HG03521 (cell line): Measurements from ENCODE around the gene WWC2.
"Not testable (repeated sequence)": the region's sequence is repeated elsewhere in the genome, so short reads cannot be mapped to it uniquely, and the experiment has no call there.

Experiments used
- ATAC-seq: cut with Tn5 transposase; IDR thresholded peaks from one replicate; pipeline ENCODE4 v1.9.1; 2021; ENCODE audit warnings: mild to moderate bottlenecking, moderate library complexity; ENCODE audit not compliant: unreplicated experiment

Gene WWC2

DNA sequence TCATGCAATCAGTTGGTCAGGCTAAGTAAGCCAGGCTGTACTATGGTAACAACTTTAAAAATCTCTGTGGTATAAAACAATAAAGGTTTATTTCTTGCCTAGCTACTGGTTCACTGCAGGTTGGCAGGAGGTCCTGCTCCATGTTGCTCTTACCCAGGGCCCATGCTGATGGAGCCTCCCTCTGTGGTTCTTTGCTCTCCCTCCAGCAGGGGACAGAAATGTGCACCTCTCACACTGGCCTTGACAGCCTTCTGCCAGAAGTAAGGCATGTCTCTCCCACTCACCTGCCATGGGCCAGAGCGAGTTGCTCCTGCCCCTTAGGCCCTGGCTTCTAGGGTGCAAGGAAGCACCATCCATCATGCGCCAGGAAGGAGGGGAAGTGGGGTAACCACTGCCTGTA, 189.9 kb downstream of the WWC2 start:
- no peak for ATAC-seq

DNA sequence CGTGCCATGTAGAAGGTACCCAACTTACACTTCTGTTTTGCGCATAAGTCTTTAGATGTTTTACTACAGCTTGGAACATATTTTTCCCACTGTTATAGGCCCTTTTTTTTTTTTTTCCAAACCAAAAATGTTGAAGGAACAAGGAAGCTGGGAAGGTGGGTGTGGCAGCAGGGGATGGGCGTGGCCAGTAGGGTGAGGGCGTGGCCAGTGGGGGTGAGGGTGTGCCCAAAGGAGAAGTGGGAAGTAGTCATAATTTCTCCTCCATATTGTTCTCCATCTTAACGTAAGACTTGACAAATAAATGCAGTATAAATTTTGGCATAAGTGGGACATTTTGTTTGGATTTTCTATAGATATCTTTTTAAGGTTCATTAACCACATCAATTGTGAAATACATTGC, 190.6 kb downstream of the WWC2 start:
- ATAC-seq, result no peak

DNA sequence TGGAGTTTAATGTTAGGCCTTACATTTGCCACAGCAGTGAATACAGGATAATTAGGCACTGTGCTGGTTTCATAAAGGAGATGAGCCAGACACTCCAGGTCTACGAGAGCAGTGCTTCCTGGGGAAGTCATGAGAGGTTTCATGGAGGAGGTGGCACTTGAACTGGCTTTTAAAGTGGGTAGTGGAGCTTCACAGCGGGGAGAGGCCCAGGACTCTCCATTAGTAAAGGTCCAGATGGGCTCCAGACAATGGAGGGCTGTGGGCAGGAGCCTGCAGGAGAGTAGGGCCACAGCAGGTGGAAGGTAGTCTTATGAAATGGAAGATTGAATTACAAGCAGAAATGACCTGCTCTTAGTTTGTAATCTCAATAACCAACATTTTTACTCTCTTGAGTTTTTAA, 192.0 kb downstream of the WWC2 start:
- no peak for ATAC-seq

DNA sequence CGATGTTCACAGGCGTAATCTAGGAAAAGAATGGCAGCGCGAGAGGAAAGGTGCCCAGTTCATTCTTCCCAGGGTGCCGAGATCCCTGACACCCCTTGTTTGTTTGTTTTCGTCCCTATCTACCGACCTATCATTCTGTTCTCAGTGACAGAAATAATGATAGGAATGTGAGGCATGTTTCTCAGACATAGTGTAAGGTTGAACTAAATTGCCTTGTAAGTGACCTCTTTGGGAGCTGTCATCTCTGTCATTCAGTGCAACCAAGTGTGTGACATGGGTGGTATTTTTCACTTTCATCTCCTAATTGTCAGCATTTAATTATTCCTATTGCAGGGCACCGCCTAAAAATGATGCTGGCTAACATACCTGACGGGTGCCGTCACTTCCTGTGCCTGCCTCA, 196.7 kb downstream of the WWC2 start:
- no peak for ATAC-seq

DNA sequence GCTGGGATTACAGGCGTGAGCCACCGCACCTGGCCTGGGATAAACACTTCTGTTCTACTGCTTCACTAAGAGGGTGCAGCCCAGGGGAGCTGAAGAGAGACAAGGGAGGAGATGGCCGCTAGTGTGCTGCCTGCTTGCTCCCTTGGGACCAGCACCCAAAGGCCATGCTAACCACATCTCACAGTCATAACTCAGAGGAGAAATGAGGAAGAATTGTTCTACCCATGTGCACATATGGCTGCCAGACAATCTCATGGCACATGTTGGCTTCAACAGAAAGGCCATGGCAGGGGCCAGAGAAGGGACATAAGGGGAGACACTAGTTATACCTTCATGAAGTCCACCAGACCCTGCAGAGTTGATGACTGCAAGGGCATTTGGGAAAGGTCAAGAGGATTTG, 198.6 kb downstream of the WWC2 start:
- ATAC-seq, result peak; percentile 66

DNA sequence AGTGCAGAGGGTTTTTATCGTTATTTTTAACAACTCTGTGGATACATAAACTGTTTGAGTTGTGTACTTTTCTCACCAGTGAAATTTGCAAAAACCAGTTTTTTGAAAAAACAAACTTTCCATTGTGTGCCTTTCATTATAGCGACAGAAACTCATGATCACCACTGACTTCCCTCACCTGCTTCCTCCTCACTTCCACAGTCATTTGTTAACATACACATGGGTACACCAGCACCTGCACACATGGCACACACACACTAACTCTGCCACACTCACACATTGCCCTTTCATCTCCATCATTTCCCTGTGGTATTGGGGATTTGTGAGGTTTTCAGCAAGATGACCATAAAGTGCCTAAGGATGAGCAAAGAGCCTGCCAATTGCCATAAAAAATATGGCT, 200.4 kb downstream of the WWC2 start:
- no peak for ATAC-seq

DNA sequence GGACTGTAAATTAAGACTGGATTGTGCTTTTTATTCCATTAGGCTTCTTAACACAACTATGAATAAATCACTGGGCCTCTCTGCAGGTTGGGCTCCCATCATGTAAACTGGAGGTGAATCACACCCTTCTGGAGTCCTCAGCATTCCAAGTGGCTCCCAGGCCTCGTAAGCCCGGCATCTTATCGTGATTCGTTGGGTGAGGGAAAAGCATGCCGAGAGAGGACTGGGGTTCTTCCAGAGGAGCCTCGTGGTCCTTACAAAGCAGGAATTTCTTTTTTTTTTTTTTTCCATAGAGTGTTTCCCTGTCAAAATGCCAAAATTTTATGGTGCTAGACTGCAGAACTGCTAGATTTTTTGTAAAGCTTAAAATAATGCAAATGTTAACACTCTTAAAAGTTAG, 201.0 kb downstream of the WWC2 start:
- no peak for ATAC-seq

DNA sequence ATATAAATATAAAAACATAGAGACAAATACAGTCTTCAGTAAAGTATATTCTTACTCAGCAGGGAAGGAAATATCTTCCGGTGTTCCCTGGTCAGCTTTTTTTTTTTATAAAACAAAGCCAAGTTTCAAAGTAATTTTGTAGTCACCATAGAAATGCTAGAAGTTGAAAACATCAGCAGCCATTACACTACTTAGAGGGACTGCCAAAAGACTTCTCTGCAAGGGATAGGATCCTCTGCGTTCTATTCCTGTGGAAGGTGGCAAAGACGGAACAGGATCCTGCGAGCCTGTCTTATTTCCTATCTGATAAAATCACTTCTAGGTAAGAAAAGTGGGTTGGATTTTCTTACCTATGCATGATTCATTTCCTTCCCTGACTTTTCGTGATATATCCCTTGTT, 201.6 kb downstream of the WWC2 start:
- no peak for ATAC-seq

DNA sequence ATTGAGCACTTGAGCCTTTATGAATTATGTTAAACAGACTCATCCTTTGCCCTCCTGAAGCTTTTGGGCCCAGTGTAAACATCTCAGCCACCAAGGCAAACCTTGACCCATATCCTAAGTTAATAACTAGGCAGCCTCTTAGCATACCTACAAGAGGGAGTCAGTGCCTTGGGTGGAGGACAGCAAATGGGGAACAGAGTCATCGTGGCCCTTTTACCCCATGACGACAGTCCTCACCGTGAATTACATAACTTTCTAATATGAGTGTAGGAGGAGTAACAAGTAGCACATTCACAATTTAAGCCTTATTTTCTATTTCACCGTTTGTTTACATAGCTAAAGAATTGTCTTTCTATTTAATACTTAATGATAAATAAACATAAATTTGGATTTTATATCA, 204.2 kb downstream of the WWC2 start:
- no peak for ATAC-seq

DNA sequence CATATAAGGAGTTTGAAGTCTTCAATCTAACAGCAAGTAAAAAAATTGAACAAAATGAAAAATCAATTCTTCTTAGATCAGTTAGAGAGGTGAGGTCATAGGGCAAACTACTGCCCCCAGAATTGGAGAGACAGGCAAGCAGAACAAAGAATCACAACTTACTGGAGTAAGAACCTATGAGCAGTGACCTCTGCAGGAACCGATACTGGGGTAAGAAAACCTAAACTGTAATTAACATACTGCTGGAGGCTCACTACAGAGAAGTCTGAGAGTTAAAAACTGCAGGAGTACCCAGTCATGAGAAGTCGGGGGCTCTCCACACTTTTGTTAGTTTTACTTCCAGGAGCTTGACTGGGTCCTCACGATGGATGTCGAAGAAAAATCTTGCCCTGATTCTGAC, 205.0 kb downstream of the WWC2 start:
- ATAC-seq, result no peak

DNA sequence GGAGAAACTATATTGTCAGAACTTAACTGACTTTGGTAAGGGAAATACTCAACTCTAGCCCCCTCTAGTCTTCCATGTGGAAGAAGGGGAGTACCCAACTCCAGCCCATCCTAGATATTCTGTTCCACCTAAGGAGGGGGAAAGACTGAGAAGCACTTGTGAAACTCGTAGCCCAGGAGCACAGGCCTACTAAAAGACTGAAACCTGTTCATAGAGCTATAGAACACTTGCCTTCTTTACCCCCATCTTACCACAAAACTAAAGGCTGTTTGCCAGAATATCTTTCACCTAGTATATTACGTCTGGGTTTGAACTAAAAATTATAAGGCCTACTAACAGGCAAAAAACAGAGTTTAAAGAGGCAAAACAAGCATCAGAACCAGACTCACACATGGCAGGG, 205.5 kb downstream of the WWC2 start:
- ATAC-seq, result no peak

DNA sequence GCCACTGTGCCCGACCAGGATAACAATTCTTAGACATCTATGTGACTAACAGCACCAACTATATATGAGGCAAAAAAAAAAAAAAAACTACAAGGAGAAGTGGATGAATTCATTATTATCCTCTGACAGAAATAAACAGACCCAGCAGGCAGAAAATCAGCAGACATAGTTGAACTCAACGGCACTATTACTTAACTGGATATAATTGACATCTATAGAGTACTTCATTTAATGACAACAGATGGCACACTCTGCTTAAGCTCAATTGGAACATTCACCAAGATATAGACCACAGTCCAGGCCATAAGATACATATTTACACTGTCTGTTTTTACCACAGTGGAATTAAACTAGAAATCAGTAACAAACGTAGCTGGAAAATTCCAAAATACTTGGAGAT, 207.8 kb downstream of the WWC2 start:
- no peak for ATAC-seq

DNA sequence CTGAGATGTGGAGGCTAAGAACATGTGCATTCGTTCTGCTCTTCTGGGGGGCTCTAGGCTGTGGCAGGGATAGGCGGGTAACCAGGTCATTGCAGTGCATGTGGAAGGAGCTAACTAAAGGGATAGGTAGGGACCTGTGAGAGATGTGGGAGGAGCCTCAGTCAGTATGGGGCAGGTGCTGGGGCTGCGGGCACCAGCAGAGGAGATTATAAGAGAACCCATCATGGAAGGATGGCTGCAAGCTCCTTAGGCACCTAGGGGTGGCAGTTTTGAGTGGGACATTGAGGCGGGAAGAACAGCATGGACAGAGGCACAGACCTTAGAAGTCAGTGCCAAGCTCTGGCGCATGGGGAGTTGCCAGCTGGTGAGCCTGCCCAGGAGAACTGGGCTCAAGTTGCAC, 213.8 kb downstream of the WWC2 start:
- ATAC-seq, result no peak

DNA sequence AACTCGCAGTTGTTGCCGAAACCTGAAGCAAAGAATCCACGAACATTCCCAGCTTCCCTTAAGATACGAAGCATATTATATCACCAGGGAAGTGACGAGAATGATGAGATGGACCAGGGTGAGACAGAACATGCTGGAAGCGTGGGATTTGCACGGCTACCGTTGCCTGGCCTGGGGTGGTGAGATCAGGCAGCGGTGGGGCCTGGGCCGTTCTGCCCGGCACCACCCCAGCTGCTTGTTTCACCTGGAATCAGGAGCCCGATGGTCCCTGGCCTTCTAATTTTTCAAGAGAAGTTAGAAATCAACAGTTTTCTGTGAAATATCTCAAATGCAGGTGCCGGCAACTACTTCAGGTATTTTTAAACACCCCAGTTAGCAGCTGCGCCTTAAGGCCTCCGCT, 215.3 kb downstream of the WWC2 start:
- no peak for ATAC-seq

DNA sequence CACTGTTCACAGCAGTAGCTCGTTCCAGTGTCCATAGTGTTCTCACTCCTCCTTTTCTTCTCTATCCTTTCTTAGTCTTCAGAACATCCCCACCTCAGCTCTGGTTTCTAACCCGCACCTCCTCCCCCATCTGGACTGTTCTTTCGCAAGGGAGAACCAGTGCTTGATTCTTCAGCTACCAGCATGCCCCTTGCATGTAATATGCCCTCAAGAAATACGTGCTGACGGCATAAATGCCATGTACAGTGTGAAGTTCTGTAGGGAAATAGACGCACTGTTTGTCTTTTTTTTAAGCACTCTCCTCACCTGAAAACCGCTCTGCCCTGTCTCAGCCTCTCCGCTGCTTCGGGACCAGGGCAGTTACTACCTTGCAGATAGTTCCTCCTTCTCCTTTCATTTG, 215.7 kb downstream of the WWC2 start:
- no peak for ATAC-seq

DNA sequence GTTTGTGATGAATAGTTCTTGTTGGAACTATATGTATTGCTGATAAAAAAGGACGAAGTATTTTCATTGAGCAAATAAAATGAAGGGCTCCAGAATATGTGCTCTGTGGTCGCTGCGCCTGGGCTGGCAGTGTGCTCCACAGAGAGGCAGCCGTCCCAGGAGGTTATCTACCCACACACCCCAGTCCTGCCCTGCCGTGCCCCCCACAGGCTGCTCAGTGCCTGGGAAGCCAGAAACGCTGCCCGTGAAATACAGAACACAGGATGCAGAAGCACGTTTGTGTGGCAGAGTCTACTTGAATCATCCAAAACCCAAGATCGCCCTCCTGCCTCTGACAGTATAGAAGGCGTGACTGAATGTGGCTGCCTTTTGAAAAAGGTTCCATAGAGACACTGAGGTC, 219.6 kb downstream of the WWC2 start:
- no peak for ATAC-seq

DNA sequence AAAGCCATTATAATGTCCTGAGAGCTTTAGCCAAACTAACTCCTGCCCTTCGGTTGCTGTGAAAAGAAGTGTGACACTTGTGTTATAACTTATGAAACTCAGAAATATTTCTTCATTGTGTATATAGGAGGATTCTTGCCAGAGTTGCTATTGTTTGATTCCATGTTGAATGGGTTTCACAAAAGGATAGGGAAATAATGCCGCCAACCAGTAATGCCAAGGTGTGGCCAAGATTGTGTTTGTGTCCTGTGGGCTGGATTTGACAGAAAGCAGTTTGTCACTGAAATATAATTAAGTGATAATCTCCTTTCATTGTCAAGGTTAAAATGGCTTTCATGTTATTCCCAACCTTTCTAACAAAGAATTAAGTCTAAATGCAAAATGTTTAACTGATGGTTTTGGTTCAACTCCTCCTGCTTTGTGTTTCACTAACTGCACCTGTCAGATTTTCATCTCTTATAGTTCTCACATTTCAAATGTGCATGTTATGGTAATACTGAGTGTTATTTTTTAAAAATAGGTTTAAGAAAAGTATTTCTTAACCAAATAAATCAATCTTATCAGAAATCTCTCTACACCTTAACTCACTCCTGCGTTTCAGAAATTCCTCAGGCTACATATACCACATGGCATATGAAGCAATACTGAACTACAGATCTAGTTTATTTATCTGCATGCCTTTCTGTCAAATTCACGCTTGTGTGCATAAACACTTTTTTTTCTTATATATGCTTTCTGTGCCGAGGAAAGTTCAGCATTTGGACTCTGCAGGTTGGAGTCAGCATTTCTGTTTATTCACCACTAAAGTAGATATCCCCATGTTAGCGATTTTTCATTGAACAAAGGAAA, 221.4 kb downstream of the WWC2 start, which contains the start of gene CLDN22:
TSS of gene CLDN22 (minus strand) at position 66 of the 849 bp plus-strand sequence. CDS start at position 8, 58 bp downstream.
- no peak for ATAC-seq

DNA sequence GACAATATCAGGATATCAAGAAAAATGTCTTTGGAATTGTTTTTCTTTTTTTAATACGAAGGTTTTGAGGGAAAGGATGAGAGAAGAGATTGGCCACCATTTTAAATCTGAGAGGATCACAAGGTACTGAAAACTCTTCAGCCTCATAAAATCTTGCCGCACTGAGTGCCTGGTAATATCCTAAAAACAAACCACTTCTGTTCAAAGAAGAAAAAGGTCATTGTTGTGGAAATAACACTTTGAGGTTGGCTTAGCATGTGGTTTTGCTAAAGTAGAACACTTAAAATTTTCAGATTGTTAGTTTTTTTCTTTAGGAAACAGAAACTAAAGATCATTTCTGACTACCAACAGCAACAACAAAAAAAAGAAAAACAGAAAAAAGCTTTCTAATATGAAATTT, 222.0 kb downstream of the WWC2 start:
- no peak for ATAC-seq

DNA sequence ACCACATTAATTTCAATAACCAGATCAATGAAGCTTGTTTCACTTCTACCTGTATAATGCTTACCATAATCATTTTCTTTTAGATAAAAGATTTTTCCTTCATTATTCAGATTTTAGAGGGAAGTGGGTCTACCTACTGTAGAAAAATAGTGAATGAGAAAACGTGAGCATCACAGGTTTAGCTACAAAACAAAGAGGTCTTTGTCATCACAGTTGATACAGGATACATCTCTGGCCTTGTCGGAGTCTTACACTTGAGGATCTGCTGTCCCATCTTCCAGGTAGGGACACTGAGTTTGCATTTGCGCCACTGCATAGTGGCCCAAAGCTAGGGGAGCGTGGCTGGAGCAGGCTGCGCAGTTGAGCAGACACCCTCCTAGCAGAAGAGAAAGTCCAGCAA, 222.5 kb downstream of the WWC2 start:
- no peak for ATAC-seq

DNA sequence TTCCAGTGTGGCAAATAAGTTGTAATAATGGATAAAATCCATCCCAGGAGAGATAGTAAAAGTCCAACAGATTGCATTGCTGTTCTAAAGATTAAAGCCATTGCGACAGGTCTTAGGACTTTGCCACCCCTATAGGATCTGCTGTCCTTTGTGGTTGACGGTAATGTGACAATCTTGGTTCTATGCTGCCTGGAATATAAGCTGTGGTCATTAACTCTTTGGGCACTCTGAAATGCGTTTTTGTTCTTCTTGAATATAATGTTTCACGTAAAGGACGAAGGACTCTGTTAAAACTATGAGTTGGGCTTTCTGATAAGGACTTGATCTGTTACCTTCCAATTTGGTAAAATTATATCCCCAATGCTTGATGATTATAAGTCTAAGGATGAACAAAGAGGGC, 223.3 kb downstream of the WWC2 start, which contains the start of gene CLDN24:
TSS of gene CLDN24 (minus strand) at position 101 of the 400 bp plus-strand sequence. CDS start at position 101, 0 bp downstream.
- ATAC-seq, result no peak

DNA sequence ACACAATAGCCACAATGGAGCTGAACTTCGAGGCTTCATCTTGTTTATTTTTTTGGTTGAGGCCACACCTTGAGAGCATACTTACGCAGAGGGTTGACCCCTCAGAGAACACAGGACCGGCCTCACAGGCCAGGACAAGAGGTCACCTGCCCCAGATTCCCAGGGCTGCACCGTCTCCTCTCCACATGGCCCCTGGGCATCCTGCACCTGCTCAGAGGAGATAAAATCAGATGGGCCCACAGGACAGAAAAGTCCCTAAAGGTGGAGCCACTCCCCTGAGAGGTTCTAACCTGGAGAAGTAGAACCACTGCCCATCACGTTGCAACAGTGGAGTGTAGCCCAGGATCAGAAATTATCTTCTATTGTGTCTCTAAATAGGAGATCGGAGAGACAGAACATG, 224.2 kb downstream of the WWC2 start:
- ATAC-seq, result no peak

DNA sequence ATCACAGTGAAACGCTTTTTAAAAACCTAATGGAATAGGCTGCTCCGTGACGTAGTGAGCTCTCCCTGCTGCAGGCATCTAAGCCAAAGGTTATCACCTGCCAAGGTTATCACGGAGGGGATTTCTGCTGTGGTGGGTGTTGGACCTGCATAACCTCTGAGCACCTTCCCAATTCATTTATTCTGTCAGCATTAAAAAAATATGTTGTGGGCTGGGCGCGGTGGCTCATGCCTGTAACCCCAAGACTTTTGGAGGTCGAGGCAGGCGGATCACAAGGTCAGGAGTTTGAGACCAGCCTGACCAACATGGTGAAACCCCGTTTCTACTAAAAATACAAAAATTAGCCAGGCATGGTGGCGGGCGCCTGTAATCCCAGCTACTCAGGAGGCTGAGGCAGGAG, 225.0 kb downstream of the WWC2 start:
- not testable (repeated sequence) for ATAC-seq

DNA sequence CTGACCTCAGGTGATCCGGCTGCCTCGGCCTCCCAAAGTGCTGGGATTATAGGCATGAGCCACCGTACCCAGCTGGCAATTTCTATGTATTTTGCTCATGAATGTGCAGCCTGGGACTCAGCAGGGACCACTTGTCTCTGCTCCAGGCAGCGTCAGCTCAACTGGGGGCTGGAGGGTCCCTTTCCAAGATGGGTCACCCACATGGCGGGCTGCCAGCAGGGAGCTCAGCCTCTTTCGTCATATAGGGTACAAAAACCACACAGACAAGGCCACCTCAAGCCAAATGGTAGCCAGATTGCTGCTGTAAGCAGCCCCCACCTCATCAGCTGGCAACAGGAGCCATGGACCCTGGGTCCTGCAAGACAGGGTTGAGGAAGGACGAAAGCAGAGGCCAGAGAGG, 225.6 kb downstream of the WWC2 start:
- ATAC-seq, result no peak
